Right lobe of liver (tissue), 6 donors: ENCODE data around the gene HTR3A. TPM values are rescaled to one million over a fixed set of nuclear protein-coding genes. Genes with fewer than 3 reads are reported as not detected.

Source experiments
- ATAC-seq, 4 donors: fragments of 200-7000 bp; cut with Tn5 transposase; one replicate each; pipeline ENCODE4 v1.9.1; 2020; ENCODE audit warnings: mild to moderate bottlenecking in 4 of 4, moderate library complexity in 4 of 4
- DNase-seq, 3 donors: peaks; one replicate each; pipeline ENCODE4 v3.0.0-alpha.2; 2020
- H3K27ac ChIP-seq, 3 donors: fragments of 200-600 bp; one replicate each; pipeline ENCODE4 v1.8.0; 2022
- H3K27me3 ChIP-seq, 2 donors: fragments of 200-600 bp; one replicate each; pipeline ENCODE4 v1.8.0; 2022
- H3K36me3 ChIP-seq, 4 donors: fragments of 200-600 bp; sonication (generic) in 1 of 4; one replicate each; pipeline versions ENCODE4 v1.5.1 to v1.8.0; 2017 to 2022; ENCODE audit warnings: control low read depth in 1 of 4
- H3K4me1 ChIP-seq, 4 donors: fragments of 200-600 bp; sonication (generic) in 1 of 4; one replicate each; pipeline versions ENCODE4 v1.5.1 to v1.8.0; 2017 to 2022; ENCODE audit warnings: control low read depth in 1 of 4
- H3K4me3 ChIP-seq, 3 donors: fragments of 200-600 bp; one replicate each; pipeline ENCODE4 v1.8.0; 2022
- H3K9me3 ChIP-seq, 4 donors: fragments of 200-600 bp; sonication (generic) in 1 of 4; one replicate each; pipeline versions ENCODE4 v1.5.1 to v1.8.0; 2017 to 2022; ENCODE audit warnings: control low read depth in 1 of 4
- CTCF ChIP-seq, 4 donors: fragments of 200-600 bp in 3 of 4; fragments of 450-650 bp in 1 of 4; IDR thresholded peaks; one replicate each; pipeline versions ENCODE4 v1.5.1 to v1.8.0; 2016 to 2022; ENCODE audit warnings: antibody characterized with exemption in 4 of 4, mild to moderate bottlenecking in 2 of 4
- POLR2A ChIP-seq: fragments of 450-650 bp; IDR thresholded peaks from one replicate; pipeline ENCODE4 v1.6.1; 2017; ENCODE audit warnings: antibody characterized with exemption, mild to moderate bottlenecking
- WGBS: methylation state at CpG from one replicate; pipeline ENCODE4 v1.1.6; 2018; ENCODE audit warnings: low coverage, low lambda C conversion rate; ENCODE audit not compliant: insufficient coverage; ENCODE audit errors: missing lambda C conversion rate; 5-methylcytosine and 5-hydroxymethylcytosine counted together
- intact Hi-C, 2 donors: fragments of 100-400 bp; cut with DNase I; formaldehyde crosslinking; loops; one replicate each; pipeline versions ENCODE4 v1.11.2 to v1.14.1; 2022
- total RNA-seq, 6 experiments: library from RNA; depleted of rRNA in 2 of 6; stranded (reverse); fragments of >200 nt in 2 of 6; fragmentation: NEBNext Ultra II Directional in 3 of 6; extraction: Animal tissue kit (Norgen Biotek cat#: 25700) in 3 of 6; gene quantifications; one replicate each; pipeline versions ENCODE4 v1.1.0 to v1.2.4, GENCODE V29; 2016 to 2023
- donor health status: DM: no; HTN: yes; CAD: no.
- donor health status: DM: no; HTN: no; CAD: no.
- donor health status: DM: no; HTN: no; CAD: no.
- donor health status: DM: no; HTN: yes; CAD: no.
- donor health status: DM: no; HTN: yes; CAD: no.

The HTR3A gene
- total RNA-seq, 6 experiments from 2014 or later: 0.18 to 0.25 TPM; not detected in 4

- 48% methylated on average over 2 of the region's 2 CpGs for WGBS
- H3K4me1 ChIP-seq: no peaks in the 10 kb centered on the region
- ATAC-seq: no peak
- H3K9me3 ChIP-seq: no peaks in the 10 kb centered on the region
- H3K27me3 ChIP-seq: no peaks in the 10 kb centered on the region
- no peak overlapping the region for H3K4me3 ChIP-seq
- H3K36me3 ChIP-seq: no peaks in the 10 kb centered on the region
- no peak for DNase-seq
- intact Hi-C loops: no loop called here
- no peak overlapping the region for H3K27ac ChIP-seq
- TF ChIP-seq POLR2A (no peak), CTCF (IDR thresholded peaks at IDR 0.05) (no peak)
Observed at GRCh38 chr11:114011443-114011842, 36.5 kb downstream of the HTR3A start.

DNA sequence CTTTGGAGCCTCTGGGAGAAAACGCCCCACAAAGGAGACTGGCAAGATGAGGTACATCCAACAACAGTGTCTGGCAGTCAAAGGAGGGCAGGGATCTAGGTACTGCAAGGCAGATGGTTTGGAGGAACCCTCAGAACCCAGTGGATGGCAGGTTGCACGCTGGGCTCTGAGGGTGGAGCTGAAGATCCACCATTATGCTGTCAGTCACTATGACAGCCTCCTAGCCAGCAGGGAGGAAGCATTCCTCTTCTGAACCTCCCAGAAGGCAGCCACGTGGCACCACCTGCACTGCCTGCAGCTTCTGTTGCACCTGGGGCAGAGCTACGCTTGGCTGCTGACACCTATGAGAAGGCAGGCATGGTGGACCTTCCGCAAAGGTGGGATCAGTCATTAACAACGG lies 40.2 kb downstream of the HTR3A start:
- H3K4me3 ChIP-seq: no peak overlapping the region
- H3K4me1 ChIP-seq: no peaks in the 10 kb centered on the region
- DNase-seq (no peak), ATAC-seq (peak in 1 of 4 donors; percentile 18)
- TF ChIP-seq POLR2A: no peak
- TF ChIP-seq CTCF (IDR thresholded peaks at IDR 0.05): no peak
- H3K36me3 ChIP-seq: no peaks in the 10 kb centered on the region
- no peaks in the 10 kb centered on the region for H3K9me3 ChIP-seq
- intact Hi-C loops: no loop called here
- H3K27me3 ChIP-seq: no peaks in the 10 kb centered on the region
- H3K27ac ChIP-seq: no peak overlapping the region
- 54% methylated on average over 3 of the region's 6 CpGs for WGBS

GRCh38 chr11:114016986-114017385 lies 42.1 kb downstream of the HTR3A start:
- Histone ChIP-seq H3K4me1 (no peaks in the 10 kb centered on the region), H3K4me3 (no peak overlapping the region), H3K27ac (no peak overlapping the region), H3K9me3 (no peaks in the 10 kb centered on the region), H3K36me3 (no peaks in the 10 kb centered on the region), H3K27me3 (no peaks in the 10 kb centered on the region)
- 100% methylated on average over 1 of the region's 2 CpGs for WGBS
- no peak for ATAC-seq
- no peak for DNase-seq
- intact Hi-C loops: no loop called here
- no peak for TF ChIP-seq POLR2A
- no peak for TF ChIP-seq CTCF (IDR thresholded peaks at IDR 0.05)

DNA sequence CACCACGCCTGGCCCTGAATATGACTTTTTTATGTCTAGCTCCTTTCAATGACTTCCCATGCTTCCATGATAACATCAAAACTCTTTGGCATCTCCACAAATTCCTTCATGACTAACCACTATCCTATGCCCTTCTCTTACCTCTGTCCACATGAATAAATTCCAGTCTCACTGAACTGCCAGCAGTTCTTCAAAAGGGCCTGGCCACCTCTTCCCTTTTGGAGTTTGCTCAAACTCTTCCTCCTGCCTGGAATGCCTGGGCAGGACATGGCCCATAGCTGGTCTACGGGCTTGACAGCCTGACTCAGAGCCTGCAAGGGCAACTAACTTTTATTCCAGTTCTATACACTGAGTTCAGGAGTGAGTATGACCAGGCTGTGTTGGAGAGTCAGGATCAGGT lies 42.8 kb downstream of the HTR3A start:
- no peaks in the 10 kb centered on the region for H3K9me3 ChIP-seq
- ATAC-seq: no peak
- no peaks in the 10 kb centered on the region for H3K4me1 ChIP-seq
- no peak for DNase-seq
- WGBS: 44% methylated on average over 2 of the region's 2 CpGs
- intact Hi-C loops: no loop called here
- H3K27me3 ChIP-seq: no peaks in the 10 kb centered on the region
- H3K4me3 ChIP-seq: no peak overlapping the region
- TF ChIP-seq CTCF (IDR thresholded peaks at IDR 0.05) (no peak), POLR2A (no peak)
- no peaks in the 10 kb centered on the region for H3K36me3 ChIP-seq
- H3K27ac ChIP-seq: no peak overlapping the region

DNA sequence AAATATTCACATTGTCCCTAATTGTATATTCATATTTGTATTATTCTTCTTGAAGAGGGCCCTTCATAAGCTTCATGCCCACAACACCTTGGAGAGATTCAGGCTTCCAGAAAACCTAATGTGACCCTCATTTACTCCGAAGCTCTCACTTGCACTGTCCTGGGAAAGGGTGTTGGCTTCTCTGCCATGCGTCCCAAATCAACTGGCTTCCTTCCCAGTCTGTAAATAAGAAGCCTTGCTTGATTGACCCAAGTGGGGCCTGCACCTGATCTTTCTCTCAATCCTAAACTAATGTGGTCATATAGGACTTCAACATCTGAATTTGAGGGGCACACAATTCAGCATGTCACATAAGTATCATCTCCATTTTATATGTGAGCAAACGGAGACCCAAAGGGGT lies 44.1 kb downstream of the HTR3A start:
- Histone ChIP-seq H3K4me1 (no peaks in the 10 kb centered on the region), H3K36me3 (no peaks in the 10 kb centered on the region), H3K27me3 (no peaks in the 10 kb centered on the region), H3K27ac (no peak overlapping the region), H3K4me3 (no peak overlapping the region), H3K9me3 (no peaks in the 10 kb centered on the region)
- intact Hi-C loops: no loop called here
- DNase-seq (no peak), ATAC-seq (peak in 3 of 4 donors; percentile 58 to 71 (median 62))
- WGBS: 53% methylated on average over 3 of the region's 3 CpGs
- TF ChIP-seq CTCF (IDR thresholded peaks at IDR 0.05) (no peak), POLR2A (no peak)
